ENCODE data around the gene IGSF6. TPM values are rescaled to one million over a fixed set of nuclear protein-coding genes. Genes with fewer than 3 reads are reported as not detected.

Gene IGSF6
- polyA plus RNA-seq, 1 of the 3 experiments (the other 2 are of a cell fraction), result not detected

DNA sequence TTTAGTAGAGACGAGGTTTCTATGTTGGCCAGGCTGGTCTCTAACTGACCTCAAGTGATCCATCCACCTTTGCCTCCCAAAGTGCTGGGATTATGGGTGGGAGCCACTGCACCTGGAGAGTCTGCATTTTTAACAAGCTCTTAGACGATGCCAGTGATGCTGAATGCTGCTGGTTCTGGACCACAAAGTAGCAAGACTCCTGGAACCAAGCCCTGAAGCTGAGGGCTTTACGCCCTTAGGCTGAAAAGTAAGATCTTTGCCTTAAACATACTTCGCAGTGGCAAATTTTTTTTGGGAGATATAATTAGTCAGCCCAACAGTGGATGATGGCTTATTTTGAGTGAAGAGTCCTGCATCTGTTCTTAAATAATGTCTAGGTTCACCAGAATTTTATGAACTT is 39.0 kb downstream of the IGSF6 start:
- H4K20me1 ChIP-seq (ENCODE audit: insufficient read depth), result peaks cover 48% of the 10 kb centered on the region
- CTCF ChIA-PET, result interaction anchor here (1.2 to 1.6 kb wide), 4 partner anchors 9 to 32 kb away, joined by 3 to 5 read pairs (median 3); no protein-coding TSS in a partner anchor
- no peaks in the 10 kb centered on the region for H3K9me2 ChIP-seq
- H3K4me2 ChIP-seq, result peak overlapping the region; percentile 13; the same call in 1 of the 2 replicates
- no peaks in the 10 kb centered on the region for H3K9me3 ChIP-seq
- H3K9ac ChIP-seq, result no peak overlapping the region
- POLR2A ChIA-PET, result no interaction called here
- H3K4me1 ChIP-seq (ENCODE audit: control insufficient read depth in 1 of 2, insufficient read depth in 2 of 2, low read depth in 1 of 2, low read length in 1 of 2), result peaks cover 23 to 29% of the 10 kb centered on the region in 2 experiments
- no peak overlapping the region for H3K4me3 ChIP-seq (ENCODE audit: low read depth in 2 of 2, low read length in 1 of 2)
- peak overlapping the region in 1 of 2 experiments; percentile 52; a peak in 2 of 4 replicates for H3K27ac ChIP-seq (ENCODE audit: low read depth in 2 of 2, low read length in 1 of 2)
- H3K27me3 ChIP-seq (ENCODE audit: insufficient read depth), result no peaks in the 10 kb centered on the region
- WGBS (ENCODE audit: low lambda C conversion rate), result 92% methylated on average over 4 of the region's 4 CpGs
- H2AFZ ChIP-seq (ENCODE audit: low read depth), result no peak overlapping the region
- DNase-seq, result no peak
- H3F3A ChIP-seq (replicated peaks; ENCODE audit: insufficient read depth), result peaks cover 12% of the 10 kb centered on the region
- H3K79me2 ChIP-seq (ENCODE audit: insufficient read depth), result peaks cover 100% of the 10 kb centered on the region
- TF ChIP-seq EP300 (IDR thresholded peaks at IDR 0.05; ENCODE audit: borderline replicate concordance in 1 of 2, low read depth in 1 of 2, low read length in 1 of 2) (no peak), TCF12 (IDR thresholded peaks at IDR 0.05) (no peak), GABPA (IDR thresholded peaks at IDR 0.05; ENCODE audit: low read depth) (no peak), ELF1 (IDR thresholded peaks at IDR 0.05) (no peak), FOXM1 (IDR thresholded peaks at IDR 0.05; ENCODE audit: low read depth) (no peak), FOSL2 (IDR thresholded peaks at IDR 0.05; ENCODE audit: borderline replicate concordance, low read depth) (no peak), SIN3A (IDR thresholded peaks at IDR 0.05; ENCODE audit: borderline replicate concordance, low read depth, low read length) (no peak), JUND (IDR thresholded peaks at IDR 0.05) (no peak), MXI1 (IDR thresholded peaks at IDR 0.05; ENCODE audit: low read depth, low read length) (no peak), EZH2phosphoT487 (IDR thresholded peaks at IDR 0.05; ENCODE audit: borderline replicate concordance, low read depth) (no peak), NRF1 (IDR thresholded peaks at IDR 0.05; ENCODE audit: low read depth, low read length) (no peak), NFIC (IDR thresholded peaks at IDR 0.05; ENCODE audit: borderline replicate concordance) (no peak), RAD21 (IDR thresholded peaks at IDR 0.05; ENCODE audit: low read length) (no peak)
- TF ChIP-seq, protein P1, sequence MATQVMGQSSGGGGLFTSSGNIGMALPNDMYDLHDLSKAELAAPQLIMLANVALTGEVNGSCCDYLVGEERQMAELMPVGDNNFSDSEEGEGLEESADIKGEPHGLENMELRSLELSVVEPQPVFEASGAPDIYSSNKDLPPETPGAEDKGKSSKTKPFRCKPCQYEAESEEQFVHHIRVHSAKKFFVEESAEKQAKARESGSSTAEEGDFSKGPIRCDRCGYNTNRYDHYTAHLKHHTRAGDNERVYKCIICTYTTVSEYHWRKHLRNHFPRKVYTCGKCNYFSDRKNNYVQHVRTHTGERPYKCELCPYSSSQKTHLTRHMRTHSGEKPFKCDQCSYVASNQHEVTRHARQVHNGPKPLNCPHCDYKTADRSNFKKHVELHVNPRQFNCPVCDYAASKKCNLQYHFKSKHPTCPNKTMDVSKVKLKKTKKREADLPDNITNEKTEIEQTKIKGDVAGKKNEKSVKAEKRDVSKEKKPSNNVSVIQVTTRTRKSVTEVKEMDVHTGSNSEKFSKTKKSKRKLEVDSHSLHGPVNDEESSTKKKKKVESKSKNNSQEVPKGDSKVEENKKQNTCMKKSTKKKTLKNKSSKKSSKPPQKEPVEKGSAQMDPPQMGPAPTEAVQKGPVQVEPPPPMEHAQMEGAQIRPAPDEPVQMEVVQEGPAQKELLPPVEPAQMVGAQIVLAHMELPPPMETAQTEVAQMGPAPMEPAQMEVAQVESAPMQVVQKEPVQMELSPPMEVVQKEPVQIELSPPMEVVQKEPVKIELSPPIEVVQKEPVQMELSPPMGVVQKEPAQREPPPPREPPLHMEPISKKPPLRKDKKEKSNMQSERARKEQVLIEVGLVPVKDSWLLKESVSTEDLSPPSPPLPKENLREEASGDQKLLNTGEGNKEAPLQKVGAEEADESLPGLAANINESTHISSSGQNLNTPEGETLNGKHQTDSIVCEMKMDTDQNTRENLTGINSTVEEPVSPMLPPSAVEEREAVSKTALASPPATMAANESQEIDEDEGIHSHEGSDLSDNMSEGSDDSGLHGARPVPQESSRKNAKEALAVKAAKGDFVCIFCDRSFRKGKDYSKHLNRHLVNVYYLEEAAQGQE (IDR thresholded peaks at IDR 0.05; ENCODE audit: low read depth, low read length), result no peak
- TF ChIP-seq, protein P2, sequence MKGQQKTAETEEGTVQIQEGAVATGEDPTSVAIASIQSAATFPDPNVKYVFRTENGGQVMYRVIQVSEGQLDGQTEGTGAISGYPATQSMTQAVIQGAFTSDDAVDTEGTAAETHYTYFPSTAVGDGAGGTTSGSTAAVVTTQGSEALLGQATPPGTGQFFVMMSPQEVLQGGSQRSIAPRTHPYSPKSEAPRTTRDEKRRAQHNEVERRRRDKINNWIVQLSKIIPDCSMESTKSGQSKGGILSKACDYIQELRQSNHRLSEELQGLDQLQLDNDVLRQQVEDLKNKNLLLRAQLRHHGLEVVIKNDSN (IDR thresholded peaks at IDR 0.05; ENCODE audit: borderline replicate concordance, low read depth), result no peak
- TF ChIP-seq, protein P3, sequence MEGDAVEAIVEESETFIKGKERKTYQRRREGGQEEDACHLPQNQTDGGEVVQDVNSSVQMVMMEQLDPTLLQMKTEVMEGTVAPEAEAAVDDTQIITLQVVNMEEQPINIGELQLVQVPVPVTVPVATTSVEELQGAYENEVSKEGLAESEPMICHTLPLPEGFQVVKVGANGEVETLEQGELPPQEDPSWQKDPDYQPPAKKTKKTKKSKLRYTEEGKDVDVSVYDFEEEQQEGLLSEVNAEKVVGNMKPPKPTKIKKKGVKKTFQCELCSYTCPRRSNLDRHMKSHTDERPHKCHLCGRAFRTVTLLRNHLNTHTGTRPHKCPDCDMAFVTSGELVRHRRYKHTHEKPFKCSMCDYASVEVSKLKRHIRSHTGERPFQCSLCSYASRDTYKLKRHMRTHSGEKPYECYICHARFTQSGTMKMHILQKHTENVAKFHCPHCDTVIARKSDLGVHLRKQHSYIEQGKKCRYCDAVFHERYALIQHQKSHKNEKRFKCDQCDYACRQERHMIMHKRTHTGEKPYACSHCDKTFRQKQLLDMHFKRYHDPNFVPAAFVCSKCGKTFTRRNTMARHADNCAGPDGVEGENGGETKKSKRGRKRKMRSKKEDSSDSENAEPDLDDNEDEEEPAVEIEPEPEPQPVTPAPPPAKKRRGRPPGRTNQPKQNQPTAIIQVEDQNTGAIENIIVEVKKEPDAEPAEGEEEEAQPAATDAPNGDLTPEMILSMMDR (IDR thresholded peaks at IDR 0.05), result no peak
- TF ChIP-seq, protein P4, sequence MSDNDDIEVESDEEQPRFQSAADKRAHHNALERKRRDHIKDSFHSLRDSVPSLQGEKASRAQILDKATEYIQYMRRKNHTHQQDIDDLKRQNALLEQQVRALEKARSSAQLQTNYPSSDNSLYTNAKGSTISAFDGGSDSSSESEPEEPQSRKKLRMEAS (IDR thresholded peaks at IDR 0.05; ENCODE audit: low read depth), result no peak
- peaks cover 8% of the 10 kb centered on the region in 2 experiments for H3K36me3 ChIP-seq (replicated peaks in 1 of 2; ENCODE audit: control insufficient read depth in 1 of 2, insufficient read depth in 2 of 2, low read length in 1 of 2)
